Stimulated activated CD8-positive, alpha-beta memory T cell treated with anti-CD3 and anti-CD28 coated beads, Interleukin-7, amount 100 ng/mL, for 24 hours (primary cell): Measurements from ENCODE around the gene HOXD12.

Experiments used
- DNase-seq: peaks from one replicate; pipeline ENCODE4 v3.0.0-alpha.2; 2020; ENCODE audit warnings: low read depth

HOXD12 gene

DNA sequence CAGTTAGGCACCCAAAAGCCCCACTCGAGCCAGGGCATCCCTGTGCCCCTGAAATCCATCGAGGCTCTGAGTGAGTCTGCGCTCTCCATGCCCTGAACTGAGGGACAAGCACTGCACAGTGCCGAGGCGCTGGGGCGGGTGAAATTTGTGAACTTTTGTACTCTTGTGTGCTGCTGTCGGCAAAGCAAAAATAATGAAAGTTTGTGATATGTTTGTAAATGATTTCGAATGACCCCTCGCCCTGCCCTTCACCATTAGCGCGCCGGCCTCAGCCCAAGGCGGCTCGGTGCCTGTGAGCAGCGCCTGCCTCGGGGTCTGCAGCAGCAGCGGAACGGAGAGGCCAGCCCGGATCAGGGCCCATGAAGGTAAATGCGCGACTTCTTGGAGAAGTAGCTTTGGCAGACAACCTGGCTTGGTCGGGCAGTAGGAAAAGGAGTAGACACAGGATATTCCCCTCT, 49.9 kb downstream of the HOXD12 start:
- DNase-seq = no peak

DNA sequence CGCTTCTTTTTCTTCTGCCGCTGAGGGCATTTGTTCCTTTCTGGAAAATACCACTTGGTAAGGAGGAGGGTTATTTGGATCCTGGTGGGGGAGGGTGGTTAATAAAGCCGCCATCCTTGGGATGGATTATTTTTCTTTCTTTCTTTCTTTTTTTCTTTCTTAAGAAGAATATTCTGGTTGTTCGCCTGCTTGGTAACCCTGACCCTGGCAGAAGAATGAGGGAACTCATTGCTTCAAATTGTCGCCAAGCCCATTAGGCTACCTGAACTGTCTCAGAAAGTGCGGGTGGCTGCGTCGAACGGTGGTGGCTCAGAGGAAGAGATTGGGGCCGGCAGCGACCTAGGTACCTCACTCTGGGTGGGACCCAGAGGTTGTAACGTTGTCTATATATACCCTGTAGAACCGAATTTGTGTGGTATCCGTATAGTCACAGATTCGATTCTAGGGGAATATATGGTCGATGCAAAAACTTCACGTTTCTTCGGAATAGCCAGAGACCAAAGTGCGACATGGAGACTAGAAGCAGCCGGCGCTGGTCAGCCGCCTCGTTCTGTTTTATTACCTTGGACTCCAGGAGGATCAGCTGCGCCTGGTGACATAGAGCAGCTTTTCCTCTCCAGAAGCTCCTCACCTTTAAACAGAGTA, 50.5 kb downstream of the HOXD12 start:
- no peak for DNase-seq

DNA sequence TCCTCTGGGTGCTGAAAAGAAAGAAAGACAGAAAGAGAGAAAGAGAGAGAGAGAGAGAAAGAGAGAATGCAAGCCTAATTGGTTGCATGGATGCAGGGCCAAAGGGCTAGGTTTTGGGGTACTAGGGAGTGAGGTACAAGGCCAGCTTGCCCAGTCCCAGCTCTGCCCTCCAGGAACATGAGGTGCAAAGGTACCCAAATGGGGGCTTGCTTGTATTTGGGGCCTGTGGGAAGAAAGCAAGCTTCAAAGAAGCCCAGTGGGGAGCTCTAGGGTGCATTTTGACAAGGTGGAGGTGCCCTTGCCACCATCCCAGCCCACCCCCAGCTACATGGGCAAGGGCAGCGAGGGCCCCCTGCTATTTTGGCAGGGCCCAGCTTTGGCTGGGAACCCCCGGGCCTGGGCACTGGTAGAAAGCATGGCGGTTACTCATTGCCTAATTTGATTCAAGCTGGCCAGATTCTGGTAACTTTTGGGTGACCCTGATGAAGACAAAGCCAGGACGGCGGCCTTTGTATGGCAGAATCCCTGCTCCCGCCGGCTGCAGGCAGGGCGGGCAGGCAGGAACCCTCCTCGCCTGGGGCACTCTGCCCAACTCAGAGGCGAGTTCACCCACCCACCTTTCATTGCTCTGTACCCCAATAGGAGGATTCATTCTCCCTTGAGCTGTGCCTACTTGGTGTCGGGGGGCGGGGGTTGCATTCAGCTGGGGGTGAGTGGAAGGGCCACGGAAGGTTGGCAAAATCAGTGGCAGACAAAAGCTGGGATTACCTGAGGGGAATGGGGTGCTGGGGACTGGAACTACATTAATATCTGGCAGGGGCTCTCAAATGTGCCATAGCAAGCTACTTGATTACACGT, 51.2 kb downstream of the HOXD12 start:
- DNase-seq = no peak

DNA sequence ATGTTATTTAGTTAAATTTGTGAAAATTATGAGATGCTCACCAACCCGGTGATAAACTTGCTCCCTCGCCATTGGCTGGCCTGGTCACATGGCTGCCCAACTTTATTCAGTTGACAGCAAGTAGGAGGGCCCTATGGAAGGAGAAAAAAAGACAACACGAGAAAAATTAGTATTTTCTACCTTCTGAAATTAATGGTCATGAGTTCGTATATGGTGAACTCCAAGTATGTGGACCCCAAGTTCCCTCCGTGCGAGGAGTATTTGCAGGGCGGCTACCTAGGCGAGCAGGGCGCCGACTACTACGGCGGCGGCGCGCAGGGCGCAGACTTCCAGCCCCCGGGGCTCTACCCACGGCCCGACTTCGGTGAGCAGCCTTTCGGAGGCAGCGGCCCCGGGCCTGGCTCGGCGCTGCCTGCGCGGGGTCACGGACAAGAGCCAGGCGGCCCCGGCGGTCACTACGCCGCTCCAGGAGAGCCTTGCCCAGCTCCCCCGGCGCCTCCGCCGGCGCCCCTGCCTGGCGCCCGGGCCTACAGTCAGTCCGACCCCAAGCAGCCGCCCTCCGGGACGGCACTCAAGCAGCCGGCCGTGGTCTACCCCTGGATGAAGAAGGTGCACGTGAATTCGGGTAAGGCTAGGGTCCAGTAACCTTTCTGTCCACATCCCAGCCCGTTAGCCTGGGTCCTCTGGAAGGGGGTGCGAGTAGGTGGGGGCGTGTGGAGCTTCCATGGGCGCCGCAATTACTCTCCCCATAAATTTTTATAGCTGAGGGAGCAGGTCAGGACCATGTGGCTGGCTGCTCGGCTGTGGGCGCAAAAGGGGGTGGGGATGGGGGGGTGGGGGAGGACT, 52.1 kb downstream of the HOXD12 start, which contains the start of gene HOXD4:
HOXD4 (plus strand) TSS at position 109 of the 846 bp plus-strand sequence; CDS start at position 193, 84 bp downstream.
- no peak for DNase-seq
